ENCODE data around the gene ABCA4.

- TF ChIP-seq EZH2phosphoT487 (IDR thresholded peaks at IDR 0.05; ENCODE audit: borderline replicate concordance), result no peak
- TF ChIP-seq CTCF (conservative IDR thresholded peaks at IDR 0.05; ENCODE audit: low read length), result no peak
Measured at GRCh38 chr1:94081566-94082344, 39.2 kb downstream of the ABCA4 start.

All from Loucy (cell line).